Ishikawa (cell line): ENCODE data around the gene CAPZB.

Source experiments
- CEBPB ChIP-seq: IDR thresholded peaks from 2 replicates; pipeline ENCODE4 v1.6.1; 2012
- CREB1 ChIP-seq: IDR thresholded peaks from 2 replicates; pipeline ENCODE4 v1.6.1; 2012; ENCODE audit warnings: low read depth
- EGR1 ChIP-seq: IDR thresholded peaks from 2 replicates; pipeline ENCODE4 v1.6.1; 2012
- EP300 ChIP-seq: IDR thresholded peaks from 2 replicates; pipeline ENCODE4 v1.6.1; 2012; ENCODE audit warnings: borderline replicate concordance
- FOXM1 ChIP-seq: IDR thresholded peaks from 2 replicates; pipeline ENCODE4 v1.6.1; 2012; ENCODE audit warnings: low read depth, borderline replicate concordance
- NFIC ChIP-seq: IDR thresholded peaks from 2 replicates; pipeline ENCODE4 v1.6.1; 2012
- RAD21 ChIP-seq: IDR thresholded peaks from 2 replicates; pipeline ENCODE4 v1.6.1; 2012; ENCODE audit warnings: low read depth
- TAF1 ChIP-seq: IDR thresholded peaks from 2 replicates; pipeline ENCODE4 v1.6.1; 2012; ENCODE audit warnings: low read depth, mild to moderate bottlenecking
- TCF12 ChIP-seq: IDR thresholded peaks from 2 replicates; pipeline ENCODE4 v1.6.1; 2012; ENCODE audit warnings: low read depth
- TEAD4 ChIP-seq: IDR thresholded peaks from 2 replicates; pipeline ENCODE4 v1.6.1; 2012
- YY1 ChIP-seq: IDR thresholded peaks from 2 replicates; pipeline ENCODE4 v1.6.1; 2012; ENCODE audit warnings: low read depth
- ZBTB7A ChIP-seq: IDR thresholded peaks from 2 replicates; pipeline ENCODE4 v1.6.1; 2012; ENCODE audit warnings: low read depth
- TF ChIP-seq, protein P1 (sequence below): IDR thresholded peaks from 2 replicates; pipeline ENCODE4 v1.6.1; 2012
- TF ChIP-seq, protein P2 (sequence below): IDR thresholded peaks from 2 replicates; pipeline ENCODE4 v1.6.1; 2012; ENCODE audit warnings: low read depth, mild to moderate bottlenecking
- TF ChIP-seq, protein P3 (sequence below): IDR thresholded peaks from 2 replicates; pipeline ENCODE4 v1.6.1; 2012

The CAPZB gene

DNA sequence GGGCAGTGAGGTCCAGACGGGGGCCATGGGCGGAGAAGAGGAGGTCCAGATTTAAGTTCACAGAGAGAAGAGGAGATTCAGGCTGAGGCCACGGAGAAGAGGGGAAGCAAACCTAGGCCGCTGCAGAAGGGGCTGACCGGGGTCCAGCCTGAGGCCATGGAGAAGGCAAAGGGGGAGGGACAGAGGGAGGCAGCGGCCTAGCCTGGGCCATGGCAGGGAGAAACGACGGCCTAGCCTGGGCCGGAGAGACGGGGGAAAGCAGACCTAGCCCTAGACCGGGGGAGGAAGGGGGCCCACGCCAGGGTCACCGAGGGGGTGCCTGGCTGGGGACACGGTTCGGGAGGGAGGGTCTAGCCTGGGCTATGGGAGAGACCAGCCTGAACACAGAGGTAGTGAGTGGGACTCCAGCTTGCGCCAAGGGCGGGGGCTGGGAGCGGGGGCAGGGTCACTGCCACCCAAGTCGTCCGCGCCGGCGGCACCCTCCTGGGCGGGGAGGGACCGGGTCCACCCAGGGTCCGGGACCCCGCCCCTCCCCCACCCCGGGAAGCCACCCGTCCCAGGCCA, 459 bp downstream of the CAPZB start:
- TF ChIP-seq TEAD4 (0 out of 2 replicates have a peak, but pooled peaks have one; percentile 2), TAF1 (peak; percentile 52; the same call in 1 of the 2 replicates), EP300 (no peak), ZBTB7A (peak; percentile 81), RAD21 (no peak)
- TF ChIP-seq, protein P1, sequence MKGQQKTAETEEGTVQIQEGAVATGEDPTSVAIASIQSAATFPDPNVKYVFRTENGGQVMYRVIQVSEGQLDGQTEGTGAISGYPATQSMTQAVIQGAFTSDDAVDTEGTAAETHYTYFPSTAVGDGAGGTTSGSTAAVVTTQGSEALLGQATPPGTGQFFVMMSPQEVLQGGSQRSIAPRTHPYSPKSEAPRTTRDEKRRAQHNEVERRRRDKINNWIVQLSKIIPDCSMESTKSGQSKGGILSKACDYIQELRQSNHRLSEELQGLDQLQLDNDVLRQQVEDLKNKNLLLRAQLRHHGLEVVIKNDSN, result no peak
- TF ChIP-seq, protein P2, sequence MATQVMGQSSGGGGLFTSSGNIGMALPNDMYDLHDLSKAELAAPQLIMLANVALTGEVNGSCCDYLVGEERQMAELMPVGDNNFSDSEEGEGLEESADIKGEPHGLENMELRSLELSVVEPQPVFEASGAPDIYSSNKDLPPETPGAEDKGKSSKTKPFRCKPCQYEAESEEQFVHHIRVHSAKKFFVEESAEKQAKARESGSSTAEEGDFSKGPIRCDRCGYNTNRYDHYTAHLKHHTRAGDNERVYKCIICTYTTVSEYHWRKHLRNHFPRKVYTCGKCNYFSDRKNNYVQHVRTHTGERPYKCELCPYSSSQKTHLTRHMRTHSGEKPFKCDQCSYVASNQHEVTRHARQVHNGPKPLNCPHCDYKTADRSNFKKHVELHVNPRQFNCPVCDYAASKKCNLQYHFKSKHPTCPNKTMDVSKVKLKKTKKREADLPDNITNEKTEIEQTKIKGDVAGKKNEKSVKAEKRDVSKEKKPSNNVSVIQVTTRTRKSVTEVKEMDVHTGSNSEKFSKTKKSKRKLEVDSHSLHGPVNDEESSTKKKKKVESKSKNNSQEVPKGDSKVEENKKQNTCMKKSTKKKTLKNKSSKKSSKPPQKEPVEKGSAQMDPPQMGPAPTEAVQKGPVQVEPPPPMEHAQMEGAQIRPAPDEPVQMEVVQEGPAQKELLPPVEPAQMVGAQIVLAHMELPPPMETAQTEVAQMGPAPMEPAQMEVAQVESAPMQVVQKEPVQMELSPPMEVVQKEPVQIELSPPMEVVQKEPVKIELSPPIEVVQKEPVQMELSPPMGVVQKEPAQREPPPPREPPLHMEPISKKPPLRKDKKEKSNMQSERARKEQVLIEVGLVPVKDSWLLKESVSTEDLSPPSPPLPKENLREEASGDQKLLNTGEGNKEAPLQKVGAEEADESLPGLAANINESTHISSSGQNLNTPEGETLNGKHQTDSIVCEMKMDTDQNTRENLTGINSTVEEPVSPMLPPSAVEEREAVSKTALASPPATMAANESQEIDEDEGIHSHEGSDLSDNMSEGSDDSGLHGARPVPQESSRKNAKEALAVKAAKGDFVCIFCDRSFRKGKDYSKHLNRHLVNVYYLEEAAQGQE, result no peak

DNA sequence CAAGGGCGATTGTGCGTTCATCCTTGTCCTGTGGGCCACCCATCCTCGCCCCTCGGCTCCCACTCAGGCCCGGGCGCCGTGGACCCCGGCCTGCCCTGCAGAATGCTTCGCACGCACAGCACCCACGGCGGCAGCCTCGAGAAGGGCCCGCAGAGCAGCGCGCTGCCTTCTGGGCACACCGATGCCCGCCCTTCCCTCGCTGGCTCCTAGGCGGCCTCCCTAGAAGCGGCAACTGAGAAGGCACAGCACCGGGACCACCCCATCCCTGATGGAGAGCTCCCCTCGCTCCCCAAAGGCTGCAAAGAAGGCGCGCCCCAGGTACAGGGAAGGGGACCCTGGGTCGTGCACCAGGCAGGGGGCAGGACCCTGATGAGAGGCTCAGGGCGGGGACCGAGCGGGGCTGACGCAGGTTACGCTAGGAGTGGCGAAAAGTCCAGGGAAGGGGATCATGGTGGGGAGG, 971 bp downstream of the CAPZB start:
- TF ChIP-seq RAD21 (no peak), TEAD4 (no peak), ZBTB7A (no peak)
- TF ChIP-seq, protein P3, sequence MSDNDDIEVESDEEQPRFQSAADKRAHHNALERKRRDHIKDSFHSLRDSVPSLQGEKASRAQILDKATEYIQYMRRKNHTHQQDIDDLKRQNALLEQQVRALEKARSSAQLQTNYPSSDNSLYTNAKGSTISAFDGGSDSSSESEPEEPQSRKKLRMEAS, result no peak

DNA sequence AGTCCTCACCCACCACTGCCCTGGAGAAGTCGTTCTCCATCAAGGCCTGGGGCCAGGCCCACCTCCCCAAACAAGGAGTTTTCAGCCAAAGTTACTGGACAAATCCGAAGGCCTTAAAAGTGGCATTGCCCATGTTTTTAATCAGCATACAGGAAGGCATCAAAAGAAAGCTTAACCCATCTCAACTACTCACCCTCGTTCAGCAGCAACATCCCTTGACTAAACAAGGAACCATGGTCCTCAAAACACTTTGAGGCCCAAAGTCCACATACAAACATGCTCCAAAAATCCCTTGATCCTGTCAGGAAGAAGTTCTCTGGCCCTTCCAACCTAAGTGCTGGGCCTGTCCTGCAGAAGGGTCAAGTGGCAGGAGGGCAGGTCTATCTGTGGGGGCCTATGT, 1.6 kb downstream of the CAPZB start:
- no peak for TF ChIP-seq CEBPB
- TF ChIP-seq, protein P3, result no peak
- no peak for TF ChIP-seq TEAD4
- TF ChIP-seq EGR1, result no peak
- TF ChIP-seq TAF1, result no peak
- TF ChIP-seq ZBTB7A, result no peak
- TF ChIP-seq, protein P2, result no peak
- TF ChIP-seq, protein P1, result no peak
- no peak for TF ChIP-seq NFIC
- no peak for TF ChIP-seq CREB1
- TF ChIP-seq TCF12, result no peak
- TF ChIP-seq RAD21, result no peak

DNA sequence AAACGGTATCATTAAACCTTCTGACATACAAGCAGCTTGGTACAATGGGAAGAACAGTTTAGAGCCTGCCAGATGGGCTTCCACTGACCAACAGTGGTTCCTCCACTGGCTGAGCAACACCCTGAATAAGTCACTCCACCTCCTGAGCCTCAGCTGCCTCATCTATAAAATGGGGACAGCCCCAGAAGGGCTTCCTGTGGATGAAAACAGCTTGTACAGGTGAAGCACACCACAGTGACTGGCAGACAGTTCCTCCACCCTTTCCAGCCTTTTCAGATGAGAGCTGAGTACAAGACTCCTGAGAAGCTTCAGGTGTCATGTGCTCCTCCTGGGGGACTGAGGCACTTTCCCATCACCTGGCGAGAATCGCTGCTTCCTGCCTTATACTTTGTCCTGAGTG, 2.1 kb downstream of the CAPZB start:
- TF ChIP-seq YY1, result no peak
- TF ChIP-seq, protein P1, result no peak
- no peak for TF ChIP-seq FOXM1
- no peak for TF ChIP-seq ZBTB7A
- TF ChIP-seq, protein P3, result no peak
- no peak for TF ChIP-seq CEBPB
- no peak for TF ChIP-seq EP300
- TF ChIP-seq, protein P2, result no peak
- TF ChIP-seq TAF1, result no peak
- TF ChIP-seq NFIC, result no peak
- no peak for TF ChIP-seq RAD21
- TF ChIP-seq TCF12, result no peak
- no peak for TF ChIP-seq CREB1
- TF ChIP-seq TEAD4, result no peak
- no peak for TF ChIP-seq EGR1
